ENCODE results near the gene CEP128.
"Not testable (repeated sequence)": the region's sequence is repeated elsewhere in the genome, so short reads cannot be mapped to it uniquely, and the experiment has no call there.

CEP128 gene

GRCh38 chr14:80941241-80942185, at the start of gene CEP128:
CEP128 (minus strand) TSS chr14:80941738.
- DNase-seq: peak; percentile 89

- DNase-seq: no peak
Measured at GRCh38 chr14:80988735-80989429, 47.3 kb upstream of the CEP128 start.

GRCh38 chr14:80988192-80988591, 46.7 kb upstream of the CEP128 start:
- DNase-seq: no peak

- peak; percentile 49 for DNase-seq
Measured at GRCh38 chr14:80987235-80988032, 45.9 kb upstream of the CEP128 start.

- no peak for DNase-seq
Measured at GRCh38 chr14:80982711-80983110, 41.2 kb upstream of the CEP128 start.

- no peak for DNase-seq
Measured at GRCh38 chr14:80981673-80982072, 40.1 kb upstream of the CEP128 start.

GRCh38 chr14:80981156-80981555, 39.6 kb upstream of the CEP128 start:
- DNase-seq: no peak

GRCh38 chr14:80979951-80980350, 38.4 kb upstream of the CEP128 start:
- no peak for DNase-seq

- no peak for DNase-seq
Measured at GRCh38 chr14:80978403-80978802, 36.9 kb upstream of the CEP128 start.

GRCh38 chr14:80977221-80977620, 35.7 kb upstream of the CEP128 start:
- DNase-seq: no peak

- no peak for DNase-seq
Measured at GRCh38 chr14:80974679-80975078, 33.1 kb upstream of the CEP128 start.

GRCh38 chr14:80973931-80974641, 32.5 kb upstream of the CEP128 start:
- DNase-seq: no peak

GRCh38 chr14:80965037-80965436, 23.5 kb upstream of the CEP128 start:
- no peak for DNase-seq

GRCh38 chr14:80959496-80959895, 18.0 kb upstream of the CEP128 start:
- DNase-seq: peak; percentile 65

GRCh38 chr14:80958939-80959338, 17.4 kb upstream of the CEP128 start:
- DNase-seq: no peak

- DNase-seq: no peak
Measured at GRCh38 chr14:80958226-80958625, 16.7 kb upstream of the CEP128 start.

- DNase-seq: no peak
Measured at GRCh38 chr14:80957613-80958012, 16.1 kb upstream of the CEP128 start.

- no peak for DNase-seq
Measured at GRCh38 chr14:80956922-80957321, 15.4 kb upstream of the CEP128 start.

- no peak for DNase-seq
Measured at GRCh38 chr14:80956102-80956501, 14.6 kb upstream of the CEP128 start.

- no peak for DNase-seq
Measured at GRCh38 chr14:80955416-80955941, 13.9 kb upstream of the CEP128 start, which contains the start of gene TSHR. TSHR (plus strand) TSS chr14:80955621; CDS start chr14:80955681, 60 bp downstream.

GRCh38 chr14:80954687-80955299, 13.3 kb upstream of the CEP128 start:
- peak; percentile 74 for DNase-seq

GRCh38 chr14:80953211-80953610, 11.7 kb upstream of the CEP128 start:
- not testable (repeated sequence) for DNase-seq
